DND-41 (cell line): ENCODE measurements around the gene ZNF316.

Experiments used
- ATAC-seq: fragments of 200-7000 bp; cut with Tn5 transposase; 3 replicates; pipeline ENCODE4 v1.9.1; 2021; ENCODE audit warnings: low read depth; ENCODE audit not compliant: insufficient read depth
- DNase-seq: peaks from one replicate; pipeline ENCODE4 v3.0.0-alpha.2; 2020
- H2AFZ ChIP-seq: 2 replicates; pipeline ENCODE4 v1.6.0; 2012; ENCODE audit warnings: low read depth, low read length
- H3K27ac ChIP-seq: 2 replicates; pipeline ENCODE4 v1.5.1; 2012; ENCODE audit warnings: low read length, inconsistent platforms
- H3K27me3 ChIP-seq: fragments of 200-600 bp; sonication (generic); 2 replicates; pipeline ENCODE4 v1.6.0; 2012; ENCODE audit warnings: low read length, mild to moderate bottlenecking, inconsistent platforms; ENCODE audit not compliant: insufficient read depth, poor library complexity
- H3K36me3 ChIP-seq: 2 replicates; pipeline ENCODE4 v1.5.1; 2012; ENCODE audit warnings: low read length, inconsistent platforms; ENCODE audit not compliant: insufficient read depth
- H3K4me1 ChIP-seq: 2 replicates; pipeline ENCODE4 v1.5.1; 2012; ENCODE audit warnings: mild to moderate bottlenecking, low read length; ENCODE audit not compliant: insufficient read depth
- H3K4me2 ChIP-seq: 2 replicates; pipeline ENCODE4 v1.6.0; 2012; ENCODE audit warnings: mild to moderate bottlenecking, moderate library complexity, low read length, inconsistent platforms; ENCODE audit not compliant: insufficient read depth
- H3K4me3 ChIP-seq, 2 experiments: fragments of 200-600 bp in 1 of 2; shearing (Covaris generic) in 1 of 2; 2 replicates each; pipeline ENCODE4 v1.5.1; 2012 to 2016; ENCODE audit warnings: inconsistent platforms in 2 of 2, low read length in 2 of 2, mild to moderate bottlenecking in 2 of 2, low read depth in 1 of 2, moderate library complexity in 1 of 2
- H3K79me2 ChIP-seq: 2 replicates; pipeline ENCODE4 v1.6.0; 2012; ENCODE audit warnings: low read length, inconsistent platforms; ENCODE audit not compliant: insufficient read depth
- H3K9ac ChIP-seq: 2 replicates; pipeline ENCODE4 v1.6.0; 2012; ENCODE audit warnings: low read depth, mild to moderate bottlenecking, inconsistent platforms, low read length, moderate library complexity
- H3K9me3 ChIP-seq: 2 replicates; pipeline ENCODE4 v1.5.1; 2012; ENCODE audit warnings: low read length, moderate library complexity, mild to moderate bottlenecking, inconsistent platforms; ENCODE audit not compliant: insufficient read depth, severe bottlenecking
- H4K20me1 ChIP-seq: 2 replicates; pipeline ENCODE4 v1.6.0; 2012; ENCODE audit warnings: low read length; ENCODE audit not compliant: insufficient read depth
- CTCF ChIP-seq: IDR thresholded peaks from 2 replicates; pipeline ENCODE4 v1.5.1; 2012; ENCODE audit warnings: borderline replicate concordance, low read length, moderate library complexity, mild to moderate bottlenecking; ENCODE audit not compliant: poor library complexity, severe bottlenecking; ENCODE audit errors: extremely low read depth
- EZH2 ChIP-seq: IDR thresholded peaks from 3 replicates; pipeline ENCODE4 v1.6.1; 2012; ENCODE audit warnings: borderline replicate concordance, low read depth, mild to moderate bottlenecking, moderate library complexity, low read length, inconsistent platforms; ENCODE audit not compliant: severe bottlenecking

Gene ZNF316

GRCh38 chr7:6608081-6608480 is 29.0 kb upstream of the ZNF316 start:
- Histone ChIP-seq H3K27ac (no peak overlapping the region), H3K79me2 (no peaks in the 10 kb centered on the region), H3K4me3 (no peak overlapping the region), H2AFZ (no peak overlapping the region), H3K27me3 (no peaks in the 10 kb centered on the region), H3K4me2 (no peak overlapping the region), H3K4me1 (no peaks in the 10 kb centered on the region), H3K36me3 (peaks cover 49% of the 10 kb centered on the region), H3K9ac (no peak overlapping the region), H4K20me1 (peaks cover 19% of the 10 kb centered on the region), H3K9me3 (no peaks in the 10 kb centered on the region)
- TF ChIP-seq CTCF (no peak), EZH2 (no peak)
- DNase-seq (no peak), ATAC-seq (no peak)

- Histone ChIP-seq H3K79me2 (no peaks in the 10 kb centered on the region), H3K9me3 (no peaks in the 10 kb centered on the region), H3K36me3 (peaks cover 42% of the 10 kb centered on the region), H3K4me1 (no peaks in the 10 kb centered on the region), H3K27me3 (no peaks in the 10 kb centered on the region), H4K20me1 (peaks cover 19% of the 10 kb centered on the region), H3K4me3 (no peak overlapping the region), H3K9ac (no peak overlapping the region), H3K4me2 (no peak overlapping the region), H3K27ac (no peak overlapping the region), H2AFZ (no peak overlapping the region)
- DNase-seq, result no peak
- TF ChIP-seq EZH2, result no peak
- no peak for TF ChIP-seq CTCF
- no peak for ATAC-seq
Observed at GRCh38 chr7:6608794-6609193, 28.3 kb upstream of the ZNF316 start.

GRCh38 chr7:6612819-6613218 is 24.3 kb upstream of the ZNF316 start:
- Histone ChIP-seq H3K79me2 (no peaks in the 10 kb centered on the region), H3K36me3 (peaks cover 7% of the 10 kb centered on the region), H4K20me1 (peaks cover 7% of the 10 kb centered on the region; the same call in 1 of the 2 replicates), H3K4me2 (no peak overlapping the region), H3K27me3 (peaks cover 21% of the 10 kb centered on the region), H3K4me3 (no peak overlapping the region), H3K9me3 (no peaks in the 10 kb centered on the region), H3K27ac (no peak overlapping the region), H3K4me1 (peaks cover 11% of the 10 kb centered on the region), H2AFZ (no peak overlapping the region), H3K9ac (no peak overlapping the region)
- DNase-seq (no peak), ATAC-seq (no peak)
- no peak for TF ChIP-seq CTCF
- TF ChIP-seq EZH2, result no peak

- ATAC-seq, result no peak
- peaks cover 11% of the 10 kb centered on the region for H3K4me1 ChIP-seq
- DNase-seq, result no peak
- H3K4me3 ChIP-seq, result no peak overlapping the region
- TF ChIP-seq EZH2 (no peak), CTCF (no peak)
- H3K36me3 ChIP-seq, result no peaks in the 10 kb centered on the region; the same call in 1 of the 2 replicates
- no peak overlapping the region for H3K9ac ChIP-seq
- peaks cover 21% of the 10 kb centered on the region for H3K27me3 ChIP-seq
- no peak overlapping the region for H3K4me2 ChIP-seq
- H2AFZ ChIP-seq, result no peak overlapping the region
- peaks cover 4% of the 10 kb centered on the region; the same call in 1 of the 2 replicates for H4K20me1 ChIP-seq
- H3K9me3 ChIP-seq, result no peaks in the 10 kb centered on the region
- H3K27ac ChIP-seq, result no peak overlapping the region
- H3K79me2 ChIP-seq, result no peaks in the 10 kb centered on the region
Observed at GRCh38 chr7:6613706-6614105, 23.4 kb upstream of the ZNF316 start.
